Measurements from ENCODE around the gene GRK1.

- TF ChIP-seq CTCF (IDR thresholded peaks at IDR 0.05; ENCODE audit: low read depth, low read length): no peak
- no peak for TF ChIP-seq POLR2A (IDR thresholded peaks at IDR 0.05; ENCODE audit: extremely low read depth, insufficient read length)
Measured at GRCh38 chr13:113650275-113650674, 16.7 kb upstream of the GRK1 start.

Measured in NB4 (cell line).